GM23248 (cell line): ENCODE data around the gene FBN1.

ENCODE experiments used
- EZH2 ChIP-seq: fragments of 200-600 bp; sonication (generic); IDR thresholded peaks from 2 replicates; pipeline ENCODE4 v1.6.1; 2018; ENCODE audit warnings: antibody characterized with exemption, mild to moderate bottlenecking; ENCODE audit not compliant: insufficient read depth, poor library complexity, severe bottlenecking
- EZH2phosphoT487 ChIP-seq: fragments of 200-600 bp; sonication (generic); IDR thresholded peaks from 2 replicates; pipeline ENCODE4 v1.6.1; 2018; ENCODE audit warnings: antibody characterized with exemption, moderate library complexity, mild to moderate bottlenecking, low read depth; ENCODE audit not compliant: insufficient read depth

- TF ChIP-seq EZH2phosphoT487 (no peak), EZH2 (no peak)
These were observed 43.0 kb upstream of the FBN1 start for GRCh38 chr15:48688493-48688892.
